ENCODE data around the gene SMG6. TPM values are rescaled to one million over a fixed set of nuclear protein-coding genes. Genes with fewer than 3 reads are reported as not detected.

Gene SMG6
- total RNA-seq, 1 donor from 2014 or later: 34.7 TPM

DNA sequence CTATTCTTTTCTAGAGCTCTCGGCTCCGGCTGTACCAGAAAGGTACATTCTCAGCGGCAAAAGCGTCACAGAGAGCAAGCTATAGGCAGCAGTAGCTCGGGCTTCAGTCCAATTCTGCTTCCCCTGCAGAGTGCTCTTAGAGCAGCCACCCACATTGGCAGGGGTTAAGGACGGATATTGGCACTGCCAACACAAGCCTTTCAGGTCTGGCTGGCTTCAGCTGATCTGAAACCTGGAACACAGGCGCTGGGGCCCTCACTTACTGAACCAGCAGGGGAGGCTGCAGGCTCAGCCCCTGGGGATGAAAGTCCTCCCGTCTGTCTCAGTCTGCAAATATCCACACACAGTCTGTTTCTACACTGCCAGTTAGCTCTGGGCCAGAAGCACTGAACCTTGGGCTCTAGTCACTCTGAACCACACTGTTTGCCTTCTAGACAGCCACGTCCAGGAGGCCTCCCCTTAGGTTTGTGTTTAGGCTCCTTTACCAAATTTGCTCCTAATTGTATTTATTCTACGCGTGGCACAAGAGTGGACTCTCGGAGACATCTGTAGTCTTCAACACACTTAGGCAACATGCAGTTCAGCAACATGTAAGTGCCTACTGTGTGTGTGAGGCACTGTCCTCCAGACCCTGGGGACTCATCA is 208.6 kb downstream of the SMG6 start:
- TF ChIP-seq, protein P1, sequence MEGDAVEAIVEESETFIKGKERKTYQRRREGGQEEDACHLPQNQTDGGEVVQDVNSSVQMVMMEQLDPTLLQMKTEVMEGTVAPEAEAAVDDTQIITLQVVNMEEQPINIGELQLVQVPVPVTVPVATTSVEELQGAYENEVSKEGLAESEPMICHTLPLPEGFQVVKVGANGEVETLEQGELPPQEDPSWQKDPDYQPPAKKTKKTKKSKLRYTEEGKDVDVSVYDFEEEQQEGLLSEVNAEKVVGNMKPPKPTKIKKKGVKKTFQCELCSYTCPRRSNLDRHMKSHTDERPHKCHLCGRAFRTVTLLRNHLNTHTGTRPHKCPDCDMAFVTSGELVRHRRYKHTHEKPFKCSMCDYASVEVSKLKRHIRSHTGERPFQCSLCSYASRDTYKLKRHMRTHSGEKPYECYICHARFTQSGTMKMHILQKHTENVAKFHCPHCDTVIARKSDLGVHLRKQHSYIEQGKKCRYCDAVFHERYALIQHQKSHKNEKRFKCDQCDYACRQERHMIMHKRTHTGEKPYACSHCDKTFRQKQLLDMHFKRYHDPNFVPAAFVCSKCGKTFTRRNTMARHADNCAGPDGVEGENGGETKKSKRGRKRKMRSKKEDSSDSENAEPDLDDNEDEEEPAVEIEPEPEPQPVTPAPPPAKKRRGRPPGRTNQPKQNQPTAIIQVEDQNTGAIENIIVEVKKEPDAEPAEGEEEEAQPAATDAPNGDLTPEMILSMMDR (IDR thresholded peaks at IDR 0.05; ENCODE audit: insufficient read depth, low read length, poor library complexity, severe bottlenecking): peak; percentile 51
- Histone ChIP-seq H3K36me3 (ENCODE audit: control insufficient read depth, insufficient read depth, low read length) (no peaks in the 10 kb centered on the region), H3K4me3 (ENCODE audit: low read depth, low read length) (no peak overlapping the region), H3K27me3 (ENCODE audit: control insufficient read depth, insufficient read depth, low read length) (no peaks in the 10 kb centered on the region)
- DNase-seq (ENCODE audit: low read depth): no peak

- Histone ChIP-seq H3K27me3 (ENCODE audit: control insufficient read depth, insufficient read depth, low read length) (no peaks in the 10 kb centered on the region), H3K4me3 (ENCODE audit: low read depth, low read length) (no peak overlapping the region), H3K36me3 (ENCODE audit: control insufficient read depth, insufficient read depth, low read length) (no peaks in the 10 kb centered on the region)
- TF ChIP-seq, protein P1 (IDR thresholded peaks at IDR 0.05; ENCODE audit: insufficient read depth, low read length, poor library complexity, severe bottlenecking): no peak
- DNase-seq (ENCODE audit: low read depth): no peak
Observed at GRCh38 chr17:2093349-2093748, 210.2 kb downstream of the SMG6 start.

GRCh38 chr17:2092253-2092652 is 211.3 kb downstream of the SMG6 start:
- Histone ChIP-seq H3K27me3 (ENCODE audit: control insufficient read depth, insufficient read depth, low read length) (no peaks in the 10 kb centered on the region), H3K36me3 (ENCODE audit: control insufficient read depth, insufficient read depth, low read length) (no peaks in the 10 kb centered on the region), H3K4me3 (ENCODE audit: low read depth, low read length) (no peak overlapping the region)
- no peak for DNase-seq (ENCODE audit: low read depth)
- TF ChIP-seq, protein P1 (IDR thresholded peaks at IDR 0.05; ENCODE audit: insufficient read depth, low read length, poor library complexity, severe bottlenecking): no peak

DNA sequence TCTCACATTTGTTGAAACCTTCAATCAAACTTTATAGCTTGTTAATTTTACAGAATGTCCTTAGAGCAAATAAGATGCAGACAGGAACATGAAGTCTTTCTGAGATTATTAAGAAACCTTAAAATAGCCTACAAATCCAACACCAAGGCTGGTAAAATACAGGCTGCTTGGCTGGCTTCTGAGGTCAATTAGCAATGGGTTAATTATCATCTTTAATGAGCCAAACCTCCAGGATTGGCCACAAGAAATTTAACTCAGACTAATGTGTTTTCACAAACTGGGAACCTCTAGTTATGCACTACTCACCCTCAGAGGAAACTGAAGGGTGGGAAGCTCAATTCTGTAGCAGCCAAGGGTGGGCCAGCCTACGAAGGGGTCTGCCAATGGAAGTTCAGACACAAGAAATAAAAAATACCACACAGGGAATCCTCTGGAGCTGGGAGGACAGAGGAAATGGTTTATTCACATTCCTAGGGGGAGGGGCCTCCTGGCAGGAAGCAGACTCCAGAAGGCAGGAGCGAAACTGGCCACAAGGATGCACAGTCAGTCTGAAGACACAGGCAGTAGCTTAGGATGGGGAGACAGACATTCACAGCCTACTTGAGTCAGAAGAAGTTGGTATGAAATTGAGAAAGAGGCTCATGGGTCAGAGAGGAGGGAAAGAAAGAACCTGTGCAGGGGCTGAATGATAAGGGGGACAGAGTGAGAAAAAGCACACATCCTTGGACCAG is 212.6 kb downstream of the SMG6 start:
- no peaks in the 10 kb centered on the region for H3K36me3 ChIP-seq (ENCODE audit: control insufficient read depth, insufficient read depth, low read length)
- no peaks in the 10 kb centered on the region for H3K27me3 ChIP-seq (ENCODE audit: control insufficient read depth, insufficient read depth, low read length)
- peak; percentile 69 for DNase-seq (ENCODE audit: low read depth)
- H3K4me3 ChIP-seq (ENCODE audit: low read depth, low read length): no peak overlapping the region
- TF ChIP-seq, protein P1 (IDR thresholded peaks at IDR 0.05; ENCODE audit: insufficient read depth, low read length, poor library complexity, severe bottlenecking): peak; percentile 52

DNA sequence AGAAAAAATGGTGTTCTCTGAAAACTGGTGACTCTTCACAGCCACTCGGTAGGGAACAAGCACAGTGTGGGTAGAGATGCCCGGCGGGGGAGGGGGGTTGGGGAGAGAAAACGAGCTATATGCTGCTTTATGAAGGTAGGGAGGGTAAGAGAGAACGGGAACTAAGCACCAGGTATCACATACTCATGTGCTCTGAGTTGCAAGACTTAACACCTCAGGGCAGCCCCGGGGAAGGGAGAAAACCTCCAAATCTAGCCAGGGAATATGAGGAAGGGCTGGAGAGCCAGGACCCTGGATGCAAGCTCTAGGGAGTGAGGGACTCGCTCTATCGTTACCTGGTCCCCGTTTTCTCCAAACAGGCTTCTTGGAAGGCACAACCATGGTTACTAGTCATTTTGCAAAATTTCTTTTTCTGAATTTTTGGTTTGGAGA is 213.4 kb downstream of the SMG6 start:
- Histone ChIP-seq H3K4me3 (ENCODE audit: low read depth, low read length) (no peak overlapping the region), H3K27me3 (ENCODE audit: control insufficient read depth, insufficient read depth, low read length) (no peaks in the 10 kb centered on the region), H3K36me3 (ENCODE audit: control insufficient read depth, insufficient read depth, low read length) (no peaks in the 10 kb centered on the region)
- DNase-seq (ENCODE audit: low read depth): no peak
- TF ChIP-seq, protein P1 (IDR thresholded peaks at IDR 0.05; ENCODE audit: insufficient read depth, low read length, poor library complexity, severe bottlenecking): no peak

All from kidney epithelial cell (primary cell).